GM19025 (cell line): Measurements from ENCODE around the gene COL4A1.

Experiments
- ATAC-seq: cut with Tn5 transposase; IDR thresholded peaks from one replicate; pipeline ENCODE4 v1.9.1; 2021; ENCODE audit warnings: mild to moderate bottlenecking, low read depth, moderate library complexity; ENCODE audit not compliant: unreplicated experiment

COL4A1 gene

GRCh38 chr13:110297766-110298504, 9.0 kb downstream of the COL4A1 start:
- no peak for ATAC-seq

GRCh38 chr13:110297011-110297410, 9.9 kb downstream of the COL4A1 start:
- ATAC-seq: no peak

- ATAC-seq: no peak
Observed at GRCh38 chr13:110294622-110295021, 12.3 kb downstream of the COL4A1 start.

GRCh38 chr13:110294146-110294545, 12.8 kb downstream of the COL4A1 start:
- no peak for ATAC-seq

- ATAC-seq: no peak
Observed at GRCh38 chr13:110293649-110294048, 13.3 kb downstream of the COL4A1 start.

GRCh38 chr13:110293037-110293436, 13.9 kb downstream of the COL4A1 start:
- no peak for ATAC-seq

GRCh38 chr13:110291286-110291685, 15.7 kb downstream of the COL4A1 start:
- no peak for ATAC-seq

GRCh38 chr13:110290826-110291225, 16.1 kb downstream of the COL4A1 start:
- no peak for ATAC-seq

GRCh38 chr13:110290153-110290552, 16.8 kb downstream of the COL4A1 start:
- ATAC-seq: no peak

- no peak for ATAC-seq
Observed at GRCh38 chr13:110289661-110290060, 17.3 kb downstream of the COL4A1 start.

- no peak for ATAC-seq
Observed at GRCh38 chr13:110289174-110289573, 17.8 kb downstream of the COL4A1 start.

- no peak for ATAC-seq
Observed at GRCh38 chr13:110286833-110287819, 19.8 kb downstream of the COL4A1 start.

- no peak for ATAC-seq
Observed at GRCh38 chr13:110285991-110286832, 20.7 kb downstream of the COL4A1 start.

GRCh38 chr13:110284779-110285484, 22.0 kb downstream of the COL4A1 start:
- no peak for ATAC-seq

- ATAC-seq: no peak
Observed at GRCh38 chr13:110283736-110284517, 23.0 kb downstream of the COL4A1 start.

- ATAC-seq: no peak
Observed at GRCh38 chr13:110282316-110282841, 24.6 kb downstream of the COL4A1 start.

- ATAC-seq: no peak
Observed at GRCh38 chr13:110281736-110282135, 25.2 kb downstream of the COL4A1 start.

- no peak for ATAC-seq
Observed at GRCh38 chr13:110280985-110281688, 25.8 kb downstream of the COL4A1 start.
